Stimulated activated CD8-positive, alpha-beta memory T cell treated with anti-CD3 and anti-CD28 coated beads, Interleukin-15, amount 100 ng/mL, for 1 hour (primary cell): ENCODE measurements around the gene PARVB.
"Not testable (repeated sequence)": the region's sequence is repeated elsewhere in the genome, so short reads cannot be mapped to it uniquely, and the experiment has no call there.

ENCODE experiments used
- DNase-seq: peaks from one replicate; pipeline ENCODE4 v3.0.0-alpha.2; 2020; ENCODE audit warnings: low read depth

Gene PARVB

GRCh38 chr22:44056649-44057048 is 32.5 kb downstream of the PARVB start:
- not testable (repeated sequence) for DNase-seq

- DNase-seq, result no peak
Measured at GRCh38 chr22:44057401-44057987, 33.4 kb downstream of the PARVB start.

GRCh38 chr22:44063462-44064371 is 39.6 kb downstream of the PARVB start:
- DNase-seq, result no peak

GRCh38 chr22:44067033-44067432 is 42.9 kb downstream of the PARVB start:
- no peak for DNase-seq

- DNase-seq, result no peak
Measured at GRCh38 chr22:44067901-44068300, 43.8 kb downstream of the PARVB start.

- no peak for DNase-seq
Measured at GRCh38 chr22:44068422-44069191, 44.5 kb downstream of the PARVB start.

- no peak for DNase-seq
Measured at GRCh38 chr22:44070029-44070428, 45.9 kb downstream of the PARVB start.

GRCh38 chr22:44071781-44072326 is 47.8 kb downstream of the PARVB start:
- no peak for DNase-seq

GRCh38 chr22:44074337-44074984 is 50.4 kb downstream of the PARVB start:
- no peak for DNase-seq

- DNase-seq, result no peak
Measured at GRCh38 chr22:44075022-44075421, 50.9 kb downstream of the PARVB start.

- DNase-seq, result no peak
Measured at GRCh38 chr22:44075670-44076069, 51.6 kb downstream of the PARVB start.

- no peak for DNase-seq
Measured at GRCh38 chr22:44076825-44077224, 52.7 kb downstream of the PARVB start.

- DNase-seq, result peak; percentile 53
Measured at GRCh38 chr22:44080936-44081861, 57.1 kb downstream of the PARVB start.

- no peak for DNase-seq
Measured at GRCh38 chr22:44082801-44083200, 58.7 kb downstream of the PARVB start.

- DNase-seq, result no peak
Measured at GRCh38 chr22:44084044-44084772, 60.1 kb downstream of the PARVB start.

- no peak for DNase-seq
Measured at GRCh38 chr22:44085743-44086270, 61.7 kb downstream of the PARVB start.

- DNase-seq, result no peak
Measured at GRCh38 chr22:44086271-44087088, 62.4 kb downstream of the PARVB start.

- DNase-seq, result no peak
Measured at GRCh38 chr22:44087089-44087430, 63.0 kb downstream of the PARVB start.

- DNase-seq, result no peak
Measured at GRCh38 chr22:44088976-44089570, 65.0 kb downstream of the PARVB start.
